ENCODE measurements around the gene PRSS23. TPM values are rescaled to one million over a fixed set of nuclear protein-coding genes. Genes with fewer than 3 reads are reported as not detected.

PRSS23 gene
- total RNA-seq, 2 donors from 2014 or later = 90.3 to 253 TPM

- Histone ChIP-seq H3K27me3 (replicated peaks; ENCODE audit: insufficient read depth) (no peaks in the 10 kb centered on the region), H3K9me3 (no peaks in the 10 kb centered on the region), H3K4me1 (ENCODE audit: control insufficient read depth in 1 of 2, low read depth in 2 of 2) (peaks cover 0 to 18% of the 10 kb centered on the region in 2 donors), H3K27ac (no peak overlapping the region), H3K4me3 (no peak overlapping the region), H3K36me3 (no peaks in the 10 kb centered on the region)
- DNase-seq (ENCODE audit: low spot score) = no peak
- ATAC-seq (ENCODE audit: insufficient number of reproducible peaks, low FRiP score, low read depth) = no peak
- TF ChIP-seq CTCF (IDR thresholded peaks at IDR 0.05) = no peak
Measured at GRCh38 chr11:86790195-86790725, 10.1 kb upstream of the PRSS23 start.

- H3K9me3 ChIP-seq = no peaks in the 10 kb centered on the region
- no peak for ATAC-seq (ENCODE audit: insufficient number of reproducible peaks, low FRiP score, low read depth)
- H3K36me3 ChIP-seq = no peaks in the 10 kb centered on the region
- no peaks in the 10 kb centered on the region for H3K27me3 ChIP-seq (replicated peaks; ENCODE audit: insufficient read depth)
- no peak overlapping the region for H3K27ac ChIP-seq
- no peak for TF ChIP-seq CTCF (IDR thresholded peaks at IDR 0.05)
- no peak overlapping the region for H3K4me3 ChIP-seq
- peaks cover 0 to 18% of the 10 kb centered on the region in 2 donors for H3K4me1 ChIP-seq (ENCODE audit: control insufficient read depth in 1 of 2, low read depth in 2 of 2)
- DNase-seq (ENCODE audit: low spot score) = no peak
Measured at GRCh38 chr11:86790867-86791849, 9.2 kb upstream of the PRSS23 start.

- Histone ChIP-seq H3K27ac (no peak overlapping the region), H3K36me3 (no peaks in the 10 kb centered on the region), H3K27me3 (replicated peaks; ENCODE audit: insufficient read depth) (no peaks in the 10 kb centered on the region), H3K9me3 (no peaks in the 10 kb centered on the region), H3K4me1 (ENCODE audit: control insufficient read depth in 1 of 2, low read depth in 2 of 2) (peaks cover 0 to 18% of the 10 kb centered on the region in 2 donors), H3K4me3 (no peak overlapping the region)
- TF ChIP-seq CTCF (IDR thresholded peaks at IDR 0.05) = no peak
- DNase-seq (ENCODE audit: low spot score) = no peak
- no peak for ATAC-seq (ENCODE audit: insufficient number of reproducible peaks, low FRiP score, low read depth)
Measured at GRCh38 chr11:86792150-86792549, 8.2 kb upstream of the PRSS23 start.

GRCh38 chr11:86793307-86793706, 7.0 kb upstream of the PRSS23 start:
- no peak for ATAC-seq (ENCODE audit: insufficient number of reproducible peaks, low FRiP score, low read depth)
- Histone ChIP-seq H3K9me3 (no peaks in the 10 kb centered on the region), H3K4me1 (ENCODE audit: control insufficient read depth in 1 of 2, low read depth in 2 of 2) (peaks cover 0 to 18% of the 10 kb centered on the region in 2 donors), H3K27ac (no peak overlapping the region), H3K36me3 (no peaks in the 10 kb centered on the region), H3K27me3 (replicated peaks; ENCODE audit: insufficient read depth) (no peaks in the 10 kb centered on the region), H3K4me3 (no peak overlapping the region)
- DNase-seq (ENCODE audit: low spot score) = no peak
- TF ChIP-seq CTCF (IDR thresholded peaks at IDR 0.05) = no peak

GRCh38 chr11:86795511-86795910, 4.8 kb upstream of the PRSS23 start:
- ATAC-seq (ENCODE audit: insufficient number of reproducible peaks, low FRiP score, low read depth) = no peak
- Histone ChIP-seq H3K4me3 (no peak overlapping the region), H3K36me3 (no peaks in the 10 kb centered on the region), H3K27me3 (replicated peaks; ENCODE audit: insufficient read depth) (no peaks in the 10 kb centered on the region), H3K27ac (no peak overlapping the region), H3K4me1 (ENCODE audit: control insufficient read depth in 1 of 2, low read depth in 2 of 2) (peaks cover 0 to 19% of the 10 kb centered on the region in 2 donors), H3K9me3 (no peaks in the 10 kb centered on the region)
- DNase-seq (ENCODE audit: low spot score) = no peak
- TF ChIP-seq CTCF (IDR thresholded peaks at IDR 0.05) = no peak
